ENCODE data around the gene SP1. TPM values are rescaled to one million over a fixed set of nuclear protein-coding genes. Genes with fewer than 3 reads are reported as not detected.
A peak's percentile ranks its signal among the peaks of the same experiment; 100 is the strongest.

The SP1 gene
- total RNA-seq, 1 experiment from 2014 or later = 87.2 TPM

DNA sequence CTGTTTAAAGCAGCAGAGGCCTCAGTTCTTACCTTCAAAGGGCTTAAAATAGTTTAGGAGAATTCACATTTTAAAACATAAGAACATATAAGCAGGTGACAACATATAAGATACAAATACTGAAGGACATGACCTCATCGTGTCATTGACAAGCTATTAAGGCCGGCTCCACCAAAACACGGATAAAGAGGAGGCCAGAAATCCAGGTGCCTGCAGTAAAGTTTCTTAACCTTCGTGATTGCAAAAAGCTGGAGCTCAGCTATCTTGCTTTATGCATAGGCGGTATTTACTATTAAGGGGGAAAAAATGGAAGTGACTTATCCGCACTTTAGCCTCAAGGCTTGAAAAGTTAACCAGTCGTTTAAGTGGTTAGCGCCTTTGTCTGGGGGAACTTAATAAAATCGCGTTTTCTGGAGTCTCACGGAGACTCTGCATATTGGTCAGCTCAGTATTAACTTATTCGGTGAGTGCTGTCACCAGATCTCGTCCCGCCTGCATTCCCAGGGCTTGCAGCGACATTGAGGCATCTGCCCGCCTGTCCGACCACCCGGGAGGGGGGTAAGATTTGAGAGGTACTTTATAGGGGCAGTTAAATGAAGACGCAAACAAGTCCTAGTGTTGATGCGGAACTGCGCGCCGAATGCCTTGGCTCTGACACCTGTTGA is 1.1 kb upstream of the SP1 start:
- Mint-ChIP-seq H3K9me3 (no peaks in the 10 kb centered on the region), H3K27me3 (ENCODE audit: low read depth) (peaks cover 3% of the 10 kb centered on the region; the same call in 1 of the 2 replicates), H3K4me1 (peaks cover 27% of the 10 kb centered on the region), H3K36me3 (peaks cover 25% of the 10 kb centered on the region), H3K4me3 (no peak overlapping the region), H3K27ac (no peak overlapping the region)
- DNase-seq (ENCODE audit: low spot score) (no peak), ATAC-seq (no peak)
- TF ChIP-seq, protein P1, sequence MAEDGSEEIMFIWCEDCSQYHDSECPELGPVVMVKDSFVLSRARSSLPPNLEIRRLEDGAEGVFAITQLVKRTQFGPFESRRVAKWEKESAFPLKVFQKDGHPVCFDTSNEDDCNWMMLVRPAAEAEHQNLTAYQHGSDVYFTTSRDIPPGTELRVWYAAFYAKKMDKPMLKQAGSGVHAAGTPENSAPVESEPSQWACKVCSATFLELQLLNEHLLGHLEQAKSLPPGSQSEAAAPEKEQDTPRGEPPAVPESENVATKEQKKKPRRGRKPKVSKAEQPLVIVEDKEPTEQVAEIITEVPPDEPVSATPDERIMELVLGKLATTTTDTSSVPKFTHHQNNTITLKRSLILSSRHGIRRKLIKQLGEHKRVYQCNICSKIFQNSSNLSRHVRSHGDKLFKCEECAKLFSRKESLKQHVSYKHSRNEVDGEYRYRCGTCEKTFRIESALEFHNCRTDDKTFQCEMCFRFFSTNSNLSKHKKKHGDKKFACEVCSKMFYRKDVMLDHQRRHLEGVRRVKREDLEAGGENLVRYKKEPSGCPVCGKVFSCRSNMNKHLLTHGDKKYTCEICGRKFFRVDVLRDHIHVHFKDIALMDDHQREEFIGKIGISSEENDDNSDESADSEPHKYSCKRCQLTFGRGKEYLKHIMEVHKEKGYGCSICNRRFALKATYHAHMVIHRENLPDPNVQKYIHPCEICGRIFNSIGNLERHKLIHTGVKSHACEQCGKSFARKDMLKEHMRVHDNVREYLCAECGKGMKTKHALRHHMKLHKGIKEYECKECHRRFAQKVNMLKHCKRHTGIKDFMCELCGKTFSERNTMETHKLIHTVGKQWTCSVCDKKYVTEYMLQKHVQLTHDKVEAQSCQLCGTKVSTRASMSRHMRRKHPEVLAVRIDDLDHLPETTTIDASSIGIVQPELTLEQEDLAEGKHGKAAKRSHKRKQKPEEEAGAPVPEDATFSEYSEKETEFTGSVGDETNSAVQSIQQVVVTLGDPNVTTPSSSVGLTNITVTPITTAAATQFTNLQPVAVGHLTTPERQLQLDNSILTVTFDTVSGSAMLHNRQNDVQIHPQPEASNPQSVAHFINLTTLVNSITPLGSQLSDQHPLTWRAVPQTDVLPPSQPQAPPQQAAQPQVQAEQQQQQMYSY (CRISPR knock-in tag; IDR thresholded peaks at IDR 0.05) = peak; percentile 53; the same call in 1 of the 2 replicates
- TF ChIP-seq, protein P2, sequence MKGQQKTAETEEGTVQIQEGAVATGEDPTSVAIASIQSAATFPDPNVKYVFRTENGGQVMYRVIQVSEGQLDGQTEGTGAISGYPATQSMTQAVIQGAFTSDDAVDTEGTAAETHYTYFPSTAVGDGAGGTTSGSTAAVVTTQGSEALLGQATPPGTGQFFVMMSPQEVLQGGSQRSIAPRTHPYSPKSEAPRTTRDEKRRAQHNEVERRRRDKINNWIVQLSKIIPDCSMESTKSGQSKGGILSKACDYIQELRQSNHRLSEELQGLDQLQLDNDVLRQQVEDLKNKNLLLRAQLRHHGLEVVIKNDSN (CRISPR knock-in tag; IDR thresholded peaks at IDR 0.05) = 0 out of 2 replicates have a peak, but pooled peaks have one; percentile 24
- TF ChIP-seq ZNF232 (CRISPR knock-in tag; IDR thresholded peaks at IDR 0.05) = peak; percentile 23; the same call in 1 of the 2 replicates
- TF ChIP-seq TCF7 (CRISPR knock-in tag; IDR thresholded peaks at IDR 0.05; ENCODE audit: low read depth) = no peak
- TF ChIP-seq, protein P3, sequence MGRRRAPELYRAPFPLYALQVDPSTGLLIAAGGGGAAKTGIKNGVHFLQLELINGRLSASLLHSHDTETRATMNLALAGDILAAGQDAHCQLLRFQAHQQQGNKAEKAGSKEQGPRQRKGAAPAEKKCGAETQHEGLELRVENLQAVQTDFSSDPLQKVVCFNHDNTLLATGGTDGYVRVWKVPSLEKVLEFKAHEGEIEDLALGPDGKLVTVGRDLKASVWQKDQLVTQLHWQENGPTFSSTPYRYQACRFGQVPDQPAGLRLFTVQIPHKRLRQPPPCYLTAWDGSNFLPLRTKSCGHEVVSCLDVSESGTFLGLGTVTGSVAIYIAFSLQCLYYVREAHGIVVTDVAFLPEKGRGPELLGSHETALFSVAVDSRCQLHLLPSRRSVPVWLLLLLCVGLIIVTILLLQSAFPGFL (CRISPR knock-in tag; IDR thresholded peaks at IDR 0.05; ENCODE audit: borderline replicate concordance) = no peak
- TF ChIP-seq MXD4 (CRISPR knock-in tag; IDR thresholded peaks at IDR 0.05; ENCODE audit: borderline replicate concordance) = no peak
- no peak for TF ChIP-seq GTF2I (CRISPR knock-in tag; conservative IDR thresholded peaks at IDR 0.05)
- TF ChIP-seq, protein P4, sequence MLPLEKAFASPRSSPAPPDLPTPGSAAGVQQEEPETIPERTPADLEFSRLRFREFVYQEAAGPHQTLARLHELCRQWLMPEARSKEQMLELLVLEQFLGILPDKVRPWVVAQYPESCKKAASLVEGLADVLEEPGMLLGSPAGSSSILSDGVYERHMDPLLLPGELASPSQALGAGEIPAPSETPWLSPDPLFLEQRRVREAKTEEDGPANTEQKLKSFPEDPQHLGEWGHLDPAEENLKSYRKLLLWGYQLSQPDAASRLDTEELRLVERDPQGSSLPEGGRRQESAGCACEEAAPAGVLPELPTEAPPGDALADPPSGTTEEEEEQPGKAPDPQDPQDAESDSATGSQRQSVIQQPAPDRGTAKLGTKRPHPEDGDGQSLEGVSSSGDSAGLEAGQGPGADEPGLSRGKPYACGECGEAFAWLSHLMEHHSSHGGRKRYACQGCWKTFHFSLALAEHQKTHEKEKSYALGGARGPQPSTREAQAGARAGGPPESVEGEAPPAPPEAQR (CRISPR knock-in tag; IDR thresholded peaks at IDR 0.05) = no peak
- no peak for TF ChIP-seq IRF2 (CRISPR knock-in tag; IDR thresholded peaks at IDR 0.05; ENCODE audit: borderline replicate concordance, low read depth)
- TF ChIP-seq, protein P5, sequence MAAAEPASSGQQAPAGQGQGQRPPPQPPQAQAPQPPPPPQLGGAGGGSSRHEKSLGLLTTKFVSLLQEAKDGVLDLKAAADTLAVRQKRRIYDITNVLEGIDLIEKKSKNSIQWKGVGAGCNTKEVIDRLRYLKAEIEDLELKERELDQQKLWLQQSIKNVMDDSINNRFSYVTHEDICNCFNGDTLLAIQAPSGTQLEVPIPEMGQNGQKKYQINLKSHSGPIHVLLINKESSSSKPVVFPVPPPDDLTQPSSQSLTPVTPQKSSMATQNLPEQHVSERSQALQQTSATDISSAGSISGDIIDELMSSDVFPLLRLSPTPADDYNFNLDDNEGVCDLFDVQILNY (CRISPR knock-in tag; IDR thresholded peaks at IDR 0.05) = 0 out of 2 replicates have a peak, but pooled peaks have one; percentile 43
- ChIA-PET POLR2A (interaction anchor here (0.8 to 1.7 kb wide), 7 partner anchors 26 to 120 kb away, joined by 5 to 11 read pairs (median 7); partner anchors contain the start of genes AAAS, MAP3K12 and PRR13), CTCF (interaction anchor here (0.7 to 8.7 kb wide), 18 partner anchors 9 to 325 kb away, joined by 3 to 103 read pairs (median 6); partner anchors contain the start of genes AAAS and IGFBP6)

DNA sequence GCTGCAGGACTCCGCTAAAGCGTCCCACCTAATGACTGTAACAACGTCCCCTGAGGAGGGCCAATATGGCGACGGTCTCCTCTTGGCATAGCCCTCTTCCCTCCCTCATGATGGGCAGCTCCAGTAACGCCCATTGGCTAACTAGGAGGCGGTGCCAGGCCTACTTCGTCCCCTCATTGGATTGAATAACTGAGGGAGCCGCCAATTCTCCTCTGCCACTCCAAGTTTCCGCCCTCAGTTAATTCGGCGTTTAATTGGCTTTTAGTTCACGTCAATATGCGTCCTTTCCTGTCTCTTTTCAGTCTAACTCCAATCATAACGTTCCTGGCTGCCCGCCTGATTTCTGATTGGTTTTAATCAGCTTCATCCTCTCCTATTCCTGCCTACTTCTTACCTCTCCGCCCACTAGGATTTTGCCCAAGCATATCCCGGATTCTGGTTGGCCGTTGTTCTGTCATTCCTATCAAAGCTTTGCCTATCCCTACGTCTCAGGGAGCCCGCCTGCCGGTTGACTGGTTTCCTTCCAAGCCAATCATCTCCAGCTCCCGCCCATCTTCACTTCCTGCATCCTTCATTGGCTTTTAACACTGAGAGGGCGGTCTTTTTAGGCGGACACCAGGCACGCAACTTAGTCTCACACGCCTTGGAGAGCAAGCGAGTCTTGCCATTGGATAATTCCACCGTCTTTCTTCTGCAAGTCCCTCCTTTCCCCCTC is 430 bp upstream of the SP1 start:
- ChIA-PET CTCF (interaction anchor here (0.6 to 8.7 kb wide), 21 partner anchors 9 to 326 kb away, joined by 3 to 103 read pairs (median 5); partner anchors contain the start of genes AAAS, ESPL1, IGFBP6 and MYG1), POLR2A (interaction anchor here (0.5 to 1.7 kb wide), 10 partner anchors 27 to 332 kb away, joined by 3 to 11 read pairs (median 6); partner anchors contain the start of genes AAAS, MAP3K12, PFDN5 and PRR13)
- Mint-ChIP-seq H3K4me1 (peaks cover 27% of the 10 kb centered on the region), H3K36me3 (peaks cover 31% of the 10 kb centered on the region), H3K27me3 (ENCODE audit: low read depth) (peaks cover 3% of the 10 kb centered on the region; the same call in 1 of the 2 replicates), H3K4me3 (no peak overlapping the region), H3K9me3 (no peaks in the 10 kb centered on the region), H3K27ac (no peak overlapping the region)
- TF ChIP-seq ELF4 (CRISPR knock-in tag; IDR thresholded peaks at IDR 0.05; ENCODE audit: low read depth) = no peak
- no peak for TF ChIP-seq GABPB1 (CRISPR knock-in tag; IDR thresholded peaks at IDR 0.05)
- 0 out of 2 replicates have a peak, but pooled peaks have one; percentile 58 for TF ChIP-seq CREM (CRISPR knock-in tag; IDR thresholded peaks at IDR 0.05)
- peak; percentile 2; the same call in 1 of the 2 replicates for TF ChIP-seq HMGA2 (CRISPR knock-in tag; IDR thresholded peaks at IDR 0.05)
- TF ChIP-seq, protein P5 (CRISPR knock-in tag; IDR thresholded peaks at IDR 0.05) = 0 out of 2 replicates have a peak, but pooled peaks have one; percentile 12
- TF ChIP-seq NFYB (CRISPR knock-in tag; conservative IDR thresholded peaks at IDR 0.05; ENCODE audit: low read depth) = peak; percentile 97
- TF ChIP-seq, protein P6, sequence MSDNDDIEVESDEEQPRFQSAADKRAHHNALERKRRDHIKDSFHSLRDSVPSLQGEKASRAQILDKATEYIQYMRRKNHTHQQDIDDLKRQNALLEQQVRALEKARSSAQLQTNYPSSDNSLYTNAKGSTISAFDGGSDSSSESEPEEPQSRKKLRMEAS (CRISPR knock-in tag; IDR thresholded peaks at IDR 0.05) = peak; percentile 73
- TF ChIP-seq SP1 (CRISPR knock-in tag; conservative IDR thresholded peaks at IDR 0.05) = peak; percentile 94
- peak; percentile 87 for ATAC-seq
- DNase-seq (ENCODE audit: low spot score) = peak; percentile 95
